HepG2 (cell line): Measurements from ENCODE around the gene COPZ1. TPM values are rescaled to one million over a fixed set of nuclear protein-coding genes. Genes with fewer than 3 reads are reported as not detected.

Experiments
- EEA1 ChIP-seq: sonication (generic); formaldehyde crosslinking; IDR thresholded peaks from 2 replicates; pipeline ENCODE4 v1.5.1; 2020; ENCODE audit warnings: mild to moderate bottlenecking, missing genetic modification reagents, borderline replicate concordance
- EHMT2 ChIP-seq: fragments of 200-600 bp; sonication (generic); IDR thresholded peaks from 2 replicates; pipeline ENCODE4 v1.7.0; 2017; ENCODE audit warnings: antibody characterized with exemption, low read depth, low read length, borderline replicate concordance
- KAT7 ChIP-seq: IDR thresholded peaks from 2 replicates; pipeline ENCODE4 v1.6.1; 2018; ENCODE audit warnings: borderline replicate concordance, missing compliant biosample characterization
- KMT2B ChIP-seq: IDR thresholded peaks from 2 replicates; pipeline ENCODE4 v1.6.1; 2016; ENCODE audit warnings: missing genetic modification reagents, missing compliant biosample characterization
- RBM39 ChIP-seq: fragments of 200-400 bp; formaldehyde crosslinking; IDR thresholded peaks from one replicate; pipeline ENCODE4 v1.6.1; 2018; ENCODE audit warnings: antibody characterized with exemption, mild to moderate bottlenecking, low read depth, low read length; ENCODE audit not compliant: poor library complexity, severe bottlenecking
- RCOR2 ChIP-seq: IDR thresholded peaks from 2 replicates; pipeline ENCODE4 v1.6.1; 2016; ENCODE audit warnings: missing biosample characterization, missing genetic modification reagents
- SRF ChIP-seq: IDR thresholded peaks from 2 replicates; pipeline ENCODE4 v1.6.1; 2011; ENCODE audit warnings: mild to moderate bottlenecking, low read depth, low read length, moderate library complexity
- TAF15 ChIP-seq: fragments of 200-400 bp; formaldehyde crosslinking; IDR thresholded peaks from one replicate; pipeline ENCODE4 v1.6.1; 2018; ENCODE audit warnings: mild to moderate bottlenecking, low read depth, low read length; ENCODE audit not compliant: poor library complexity, severe bottlenecking
- TBP ChIP-seq: sonication (generic); formaldehyde crosslinking; IDR thresholded peaks from 2 replicates; pipeline ENCODE4 v1.5.0; 2020; ENCODE audit warnings: missing genetic modification reagents
- TEAD3 ChIP-seq: optimal IDR thresholded peaks from 2 replicates; pipeline ENCODE3; 2016; ENCODE audit warnings: borderline replicate concordance
- TSC22D2 ChIP-seq: sonication (generic); formaldehyde crosslinking; IDR thresholded peaks from 2 replicates; pipeline ENCODE4 v1.5.1; 2020; ENCODE audit warnings: missing genetic modification reagents, mild to moderate bottlenecking, borderline replicate concordance
- ZC3H4 ChIP-seq: sonication (generic); formaldehyde crosslinking; IDR thresholded peaks from 2 replicates; pipeline ENCODE4 v1.4.0; 2020; ENCODE audit warnings: missing genetic modification reagents, borderline replicate concordance
- ZFP36L2 ChIP-seq: sonication (generic); formaldehyde crosslinking; IDR thresholded peaks from 2 replicates; pipeline ENCODE4 v1.4.0; 2020; ENCODE audit warnings: missing genetic modification reagents
- ZMYM3 ChIP-seq: sonication (generic); formaldehyde crosslinking; IDR thresholded peaks from 2 replicates; pipeline ENCODE4 v1.5.1; 2020; ENCODE audit warnings: mild to moderate bottlenecking, missing genetic modification reagents
- ZNF333 ChIP-seq: sonication (generic); formaldehyde crosslinking; IDR thresholded peaks from 2 replicates; pipeline ENCODE4 v1.4.0; 2020; ENCODE audit warnings: mild to moderate bottlenecking, missing genetic modification reagents, borderline replicate concordance
- ZNF441 ChIP-seq: sonication (generic); formaldehyde crosslinking; IDR thresholded peaks from 2 replicates; pipeline ENCODE4 v1.7.0; 2021; ENCODE audit warnings: missing genetic modification reagents, borderline replicate concordance
- ZNF557 ChIP-seq: sonication (generic); formaldehyde crosslinking; IDR thresholded peaks from 2 replicates; pipeline ENCODE4 v1.4.0; 2020; ENCODE audit warnings: missing genetic modification reagents
- ZNF619 ChIP-seq: sonication (generic); formaldehyde crosslinking; IDR thresholded peaks from 2 replicates; pipeline ENCODE4 v1.4.0; 2020; ENCODE audit warnings: mild to moderate bottlenecking, missing genetic modification reagents
- ZNF75D ChIP-seq: sonication (generic); formaldehyde crosslinking; IDR thresholded peaks from 2 replicates; pipeline ENCODE4 v1.8.1; 2023; ENCODE audit warnings: missing genetic modification reagents, mild to moderate bottlenecking, borderline replicate concordance
- ZSCAN20 ChIP-seq: sonication (generic); formaldehyde crosslinking; IDR thresholded peaks from 2 replicates; pipeline ENCODE4 v1.4.0; 2020; ENCODE audit warnings: missing genetic modification reagents, mild to moderate bottlenecking, borderline replicate concordance
- polyA plus RNA-seq, 8 experiments: library from polyadenylated mRNA; depleted of rRNA in 3 of 8; stranded (reverse) in 7 of 8; unstranded in 1 of 8; fragments of >200 nt; fragmentation: Illumina TruSeq in 4 of 8; extraction: Trizol in 4 of 8; gene quantifications; 2 replicates each; pipeline versions ENCODE4 v1.2.1 to v1.2.3, GENCODE V29; 2011 to 2016; ENCODE audit warnings: low read depth in 4 of 8, missing spikeins in 1 of 8, mixed read lengths in 1 of 8; ENCODE audit not compliant: insufficient read depth in 1 of 8
- total RNA-seq, 5 experiments: library from RNA; depleted of rRNA; stranded (reverse); fragments of >200 nt; fragmentation: Illumina TruSeq; extraction: Trizol; gene quantifications; 2 replicates each; pipeline ENCODE4 v1.2.3, GENCODE V29; 2016; ENCODE audit warnings: low read depth in 1 of 5
- TF ChIP-seq, protein P1 (sequence below): sonication (generic); formaldehyde crosslinking; IDR thresholded peaks from 2 replicates; pipeline ENCODE4 v1.4.0; 2020; ENCODE audit warnings: missing genetic modification reagents
- TF ChIP-seq, protein P2 (sequence below): sonication (generic); formaldehyde crosslinking; IDR thresholded peaks from 2 replicates; pipeline ENCODE4 v1.9.0; 2022; ENCODE audit warnings: missing genetic modification reagents, mild to moderate bottlenecking, borderline replicate concordance
- TF ChIP-seq, protein P3 (sequence below): sonication (generic); formaldehyde crosslinking; IDR thresholded peaks from 2 replicates; pipeline ENCODE4 v1.4.0; 2020; ENCODE audit warnings: low read depth, mild to moderate bottlenecking, missing genetic modification reagents
- TF ChIP-seq, protein P4 (sequence below): sonication (generic); formaldehyde crosslinking; IDR thresholded peaks from 2 replicates; pipeline ENCODE4 v1.4.0; 2020; ENCODE audit warnings: low read depth, mild to moderate bottlenecking, missing genetic modification reagents

The COPZ1 gene
- total and polyA plus RNA-seq, 2 of the 13 experiments (the other 11 are each of a cell fraction or from before 2014, with no cell fraction given), result 125 to 184 TPM

DNA sequence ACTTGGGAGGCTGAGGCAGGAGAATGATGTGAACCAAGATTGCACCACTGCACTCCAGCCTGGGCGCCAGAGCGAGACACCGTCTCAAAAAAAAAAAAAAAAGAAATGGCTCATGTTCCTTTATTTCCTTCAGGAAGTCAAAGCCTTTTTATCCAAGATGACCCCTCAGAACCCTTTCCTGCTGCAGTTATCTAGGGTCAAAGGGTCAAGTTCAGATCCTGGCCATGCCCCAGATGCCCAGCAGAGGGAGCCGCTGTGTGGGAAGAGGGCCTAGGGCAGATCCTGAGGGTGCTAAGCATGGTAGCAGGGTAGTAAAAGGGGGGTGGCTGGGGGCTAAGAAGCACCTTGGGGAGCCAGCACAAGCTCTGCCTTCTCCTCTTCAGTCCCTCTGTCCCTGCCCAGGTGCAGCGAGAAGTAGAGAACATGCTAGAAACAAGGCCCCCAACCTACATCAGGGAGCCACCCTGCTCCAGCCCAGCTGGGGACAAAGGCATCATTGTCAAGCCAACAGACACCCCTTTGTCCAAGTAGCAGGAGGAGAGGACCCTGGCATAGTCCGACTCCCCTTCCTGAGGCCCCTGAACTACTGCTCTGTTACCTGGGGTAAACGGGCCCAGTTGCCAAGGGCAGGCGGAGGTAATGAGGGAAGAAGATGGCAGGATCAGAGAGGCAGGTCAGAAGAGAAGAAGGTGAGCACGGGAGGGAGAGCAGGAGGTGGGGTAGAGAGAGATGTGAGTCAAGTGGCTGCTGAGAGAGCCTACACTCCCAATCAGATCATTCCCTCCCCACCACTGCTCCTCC is 30.6 kb upstream of the COPZ1 start (continued):
- TF ChIP-seq TEAD3 (CRISPR knock-in tag) (peak; percentile 46), ZNF441 (no peak), ZNF619 (CRISPR knock-in tag) (peak; percentile 66; the same call in 1 of the 2 replicates), ZC3H4 (CRISPR knock-in tag) (no peak), ZNF75D (no peak), EEA1 (CRISPR knock-in tag) (no peak), KAT7 (CRISPR knock-in tag) (peak; percentile 38; the same call in 1 of the 2 replicates), ZSCAN20 (CRISPR knock-in tag) (no peak), ZMYM3 (peak; percentile 53), SRF (no peak), KMT2B (peak; percentile 63; the same call in 1 of the 2 replicates), TSC22D2 (CRISPR knock-in tag) (0 out of 2 replicates have a peak, but pooled peaks have one; percentile 24), ZFP36L2 (CRISPR knock-in tag) (no peak), TBP (CRISPR knock-in tag) (no peak), ZNF557 (CRISPR knock-in tag) (no peak), TAF15 (no peak), ZNF333 (CRISPR knock-in tag) (no peak), EHMT2 (no peak), RBM39 (no peak), RCOR2 (peak; percentile 32; the same call in 1 of the 2 replicates)
- TF ChIP-seq, protein P1, sequence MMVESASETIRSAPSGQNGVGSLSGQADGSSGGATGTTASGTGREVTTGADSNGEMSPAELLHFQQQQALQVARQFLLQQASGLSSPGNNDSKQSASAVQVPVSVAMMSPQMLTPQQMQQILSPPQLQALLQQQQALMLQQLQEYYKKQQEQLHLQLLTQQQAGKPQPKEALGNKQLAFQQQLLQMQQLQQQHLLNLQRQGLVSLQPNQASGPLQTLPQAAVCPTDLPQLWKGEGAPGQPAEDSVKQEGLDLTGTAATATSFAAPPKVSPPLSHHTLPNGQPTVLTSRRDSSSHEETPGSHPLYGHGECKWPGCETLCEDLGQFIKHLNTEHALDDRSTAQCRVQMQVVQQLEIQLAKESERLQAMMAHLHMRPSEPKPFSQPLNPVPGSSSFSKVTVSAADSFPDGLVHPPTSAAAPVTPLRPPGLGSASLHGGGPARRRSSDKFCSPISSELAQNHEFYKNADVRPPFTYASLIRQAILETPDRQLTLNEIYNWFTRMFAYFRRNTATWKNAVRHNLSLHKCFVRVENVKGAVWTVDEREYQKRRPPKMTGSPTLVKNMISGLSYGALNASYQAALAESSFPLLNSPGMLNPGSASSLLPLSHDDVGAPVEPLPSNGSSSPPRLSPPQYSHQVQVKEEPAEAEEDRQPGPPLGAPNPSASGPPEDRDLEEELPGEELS (CRISPR knock-in tag), result peak; percentile 30; the same call in 1 of the 2 replicates
- TF ChIP-seq, protein P2, sequence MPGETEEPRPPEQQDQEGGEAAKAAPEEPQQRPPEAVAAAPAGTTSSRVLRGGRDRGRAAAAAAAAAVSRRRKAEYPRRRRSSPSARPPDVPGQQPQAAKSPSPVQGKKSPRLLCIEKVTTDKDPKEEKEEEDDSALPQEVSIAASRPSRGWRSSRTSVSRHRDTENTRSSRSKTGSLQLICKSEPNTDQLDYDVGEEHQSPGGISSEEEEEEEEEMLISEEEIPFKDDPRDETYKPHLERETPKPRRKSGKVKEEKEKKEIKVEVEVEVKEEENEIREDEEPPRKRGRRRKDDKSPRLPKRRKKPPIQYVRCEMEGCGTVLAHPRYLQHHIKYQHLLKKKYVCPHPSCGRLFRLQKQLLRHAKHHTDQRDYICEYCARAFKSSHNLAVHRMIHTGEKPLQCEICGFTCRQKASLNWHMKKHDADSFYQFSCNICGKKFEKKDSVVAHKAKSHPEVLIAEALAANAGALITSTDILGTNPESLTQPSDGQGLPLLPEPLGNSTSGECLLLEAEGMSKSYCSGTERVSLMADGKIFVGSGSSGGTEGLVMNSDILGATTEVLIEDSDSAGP (CRISPR knock-in tag), result peak; percentile 92; the same call in 1 of the 2 replicates
- TF ChIP-seq, protein P3, sequence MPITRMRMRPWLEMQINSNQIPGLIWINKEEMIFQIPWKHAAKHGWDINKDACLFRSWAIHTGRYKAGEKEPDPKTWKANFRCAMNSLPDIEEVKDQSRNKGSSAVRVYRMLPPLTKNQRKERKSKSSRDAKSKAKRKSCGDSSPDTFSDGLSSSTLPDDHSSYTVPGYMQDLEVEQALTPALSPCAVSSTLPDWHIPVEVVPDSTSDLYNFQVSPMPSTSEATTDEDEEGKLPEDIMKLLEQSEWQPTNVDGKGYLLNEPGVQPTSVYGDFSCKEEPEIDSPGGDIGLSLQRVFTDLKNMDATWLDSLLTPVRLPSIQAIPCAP (CRISPR knock-in tag), result no peak
- TF ChIP-seq, protein P4, sequence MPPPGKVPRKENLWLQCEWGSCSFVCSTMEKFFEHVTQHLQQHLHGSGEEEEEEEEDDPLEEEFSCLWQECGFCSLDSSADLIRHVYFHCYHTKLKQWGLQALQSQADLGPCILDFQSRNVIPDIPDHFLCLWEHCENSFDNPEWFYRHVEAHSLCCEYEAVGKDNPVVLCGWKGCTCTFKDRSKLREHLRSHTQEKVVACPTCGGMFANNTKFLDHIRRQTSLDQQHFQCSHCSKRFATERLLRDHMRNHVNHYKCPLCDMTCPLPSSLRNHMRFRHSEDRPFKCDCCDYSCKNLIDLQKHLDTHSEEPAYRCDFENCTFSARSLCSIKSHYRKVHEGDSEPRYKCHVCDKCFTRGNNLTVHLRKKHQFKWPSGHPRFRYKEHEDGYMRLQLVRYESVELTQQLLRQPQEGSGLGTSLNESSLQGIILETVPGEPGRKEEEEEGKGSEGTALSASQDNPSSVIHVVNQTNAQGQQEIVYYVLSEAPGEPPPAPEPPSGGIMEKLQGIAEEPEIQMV (CRISPR knock-in tag), result peak; percentile 55; the same call in 1 of the 2 replicates
